Measurements from ENCODE around the gene CNTFR. TPM values are rescaled to one million over a fixed set of nuclear protein-coding genes. Genes with fewer than 3 reads are reported as not detected.
A peak's percentile ranks its signal among the peaks of the same experiment; 100 is the strongest.

The CNTFR gene
- total RNA-seq, 1 experiment from 2014 or later = not detected

- H3K27ac ChIP-seq = no peak overlapping the region
- H3K4me1 ChIP-seq (replicated peaks) = peaks cover 8% of the 10 kb centered on the region
- no peaks in the 10 kb centered on the region for H3K9me3 ChIP-seq (replicated peaks)
- H3K36me3 ChIP-seq = no peaks in the 10 kb centered on the region
- H3K4me3 ChIP-seq = no peak overlapping the region
- H3K27me3 ChIP-seq (replicated peaks) = no peaks in the 10 kb centered on the region
- DNase-seq (ENCODE audit: low read depth in 1 of 2, low spot score in 2 of 2) = no peak
Observed at GRCh38 chr9:34607331-34607730, 17.8 kb upstream of the CNTFR start.

GRCh38 chr9:34606905-34607304, 17.4 kb upstream of the CNTFR start:
- H3K27me3 ChIP-seq (replicated peaks) = no peaks in the 10 kb centered on the region

DNA sequence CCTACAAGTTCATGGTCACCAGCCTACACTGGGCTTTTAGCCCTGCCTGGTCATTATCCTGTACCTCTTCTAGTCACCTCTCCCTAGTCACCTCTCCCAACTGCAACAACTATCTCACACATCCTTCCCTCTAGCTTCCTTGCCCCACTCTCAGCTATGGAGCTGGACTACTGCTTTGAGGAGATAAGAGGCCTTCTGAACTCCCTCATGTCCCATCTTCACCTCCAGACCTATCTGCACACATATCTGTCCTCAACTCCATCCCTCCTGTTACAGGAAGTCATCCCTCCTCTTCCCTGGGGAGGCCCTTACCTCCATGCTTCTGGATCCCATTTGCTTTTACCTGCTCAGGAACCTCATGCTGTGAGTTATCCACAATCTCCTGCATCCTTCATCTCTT, 16.7 kb upstream of the CNTFR start:
- Histone ChIP-seq H3K4me3 (no peak overlapping the region), H3K36me3 (no peaks in the 10 kb centered on the region), H3K27ac (no peak overlapping the region), H3K27me3 (replicated peaks) (no peaks in the 10 kb centered on the region), H3K4me1 (replicated peaks) (peaks cover 2% of the 10 kb centered on the region), H3K9me3 (replicated peaks) (no peaks in the 10 kb centered on the region)
- DNase-seq (ENCODE audit: low read depth in 1 of 2, low spot score in 2 of 2) = no peak

More at GRCh38 chr9:34606905-34607304, 17.4 kb upstream of the CNTFR start:
- no peak for DNase-seq (ENCODE audit: low read depth in 1 of 2, low spot score in 2 of 2)
- Histone ChIP-seq H3K36me3 (no peaks in the 10 kb centered on the region), H3K27ac (no peak overlapping the region), H3K4me1 (replicated peaks) (peaks cover 6% of the 10 kb centered on the region), H3K9me3 (replicated peaks) (no peaks in the 10 kb centered on the region), H3K4me3 (no peak overlapping the region)

GRCh38 chr9:34603610-34604231, 14.2 kb upstream of the CNTFR start:
- DNase-seq (ENCODE audit: low read depth in 1 of 2, low spot score in 2 of 2) = peak; percentile 25 to 59
- Histone ChIP-seq H3K36me3 (no peaks in the 10 kb centered on the region), H3K4me1 (replicated peaks) (no peaks in the 10 kb centered on the region), H3K27ac (no peak overlapping the region), H3K27me3 (replicated peaks) (no peaks in the 10 kb centered on the region), H3K4me3 (no peak overlapping the region), H3K9me3 (replicated peaks) (no peaks in the 10 kb centered on the region)

GRCh38 chr9:34601937-34602573, 12.5 kb upstream of the CNTFR start:
- Histone ChIP-seq H3K4me3 (no peak overlapping the region), H3K9me3 (replicated peaks) (no peaks in the 10 kb centered on the region), H3K4me1 (replicated peaks) (no peaks in the 10 kb centered on the region), H3K27me3 (replicated peaks) (no peaks in the 10 kb centered on the region), H3K27ac (no peak overlapping the region), H3K36me3 (no peaks in the 10 kb centered on the region)
- DNase-seq (ENCODE audit: low read depth in 1 of 2, low spot score in 2 of 2) = no peak

- Histone ChIP-seq H3K4me1 (replicated peaks) (no peaks in the 10 kb centered on the region), H3K27me3 (replicated peaks) (no peaks in the 10 kb centered on the region)
- no peak for DNase-seq (ENCODE audit: low read depth in 1 of 2, low spot score in 2 of 2)
Observed at GRCh38 chr9:34600908-34601307, 11.4 kb upstream of the CNTFR start.

GRCh38 chr9:34599546-34599945, 10.0 kb upstream of the CNTFR start:
- H3K27ac ChIP-seq = no peak overlapping the region
- H3K4me1 ChIP-seq (replicated peaks) = no peaks in the 10 kb centered on the region
- no peaks in the 10 kb centered on the region for H3K27me3 ChIP-seq (replicated peaks)
- DNase-seq (ENCODE audit: low read depth in 1 of 2, low spot score in 2 of 2) = no peak
- no peak overlapping the region for H3K4me3 ChIP-seq
- no peaks in the 10 kb centered on the region for H3K9me3 ChIP-seq (replicated peaks)
- H3K36me3 ChIP-seq = no peaks in the 10 kb centered on the region

More at GRCh38 chr9:34600908-34601307, 11.4 kb upstream of the CNTFR start:
- H3K27ac ChIP-seq = no peak overlapping the region
- H3K36me3 ChIP-seq = no peaks in the 10 kb centered on the region
- H3K4me3 ChIP-seq = no peak overlapping the region
- H3K9me3 ChIP-seq (replicated peaks) = no peaks in the 10 kb centered on the region

GRCh38 chr9:34594177-34594576, 4.7 kb upstream of the CNTFR start:
- Histone ChIP-seq H3K27ac (no peak overlapping the region), H3K4me3 (no peak overlapping the region), H3K9me3 (replicated peaks) (no peaks in the 10 kb centered on the region), H3K27me3 (replicated peaks) (peaks cover 22% of the 10 kb centered on the region), H3K4me1 (replicated peaks) (no peaks in the 10 kb centered on the region), H3K36me3 (no peaks in the 10 kb centered on the region)
- DNase-seq (ENCODE audit: low read depth in 1 of 2, low spot score in 2 of 2) = no peak

DNA sequence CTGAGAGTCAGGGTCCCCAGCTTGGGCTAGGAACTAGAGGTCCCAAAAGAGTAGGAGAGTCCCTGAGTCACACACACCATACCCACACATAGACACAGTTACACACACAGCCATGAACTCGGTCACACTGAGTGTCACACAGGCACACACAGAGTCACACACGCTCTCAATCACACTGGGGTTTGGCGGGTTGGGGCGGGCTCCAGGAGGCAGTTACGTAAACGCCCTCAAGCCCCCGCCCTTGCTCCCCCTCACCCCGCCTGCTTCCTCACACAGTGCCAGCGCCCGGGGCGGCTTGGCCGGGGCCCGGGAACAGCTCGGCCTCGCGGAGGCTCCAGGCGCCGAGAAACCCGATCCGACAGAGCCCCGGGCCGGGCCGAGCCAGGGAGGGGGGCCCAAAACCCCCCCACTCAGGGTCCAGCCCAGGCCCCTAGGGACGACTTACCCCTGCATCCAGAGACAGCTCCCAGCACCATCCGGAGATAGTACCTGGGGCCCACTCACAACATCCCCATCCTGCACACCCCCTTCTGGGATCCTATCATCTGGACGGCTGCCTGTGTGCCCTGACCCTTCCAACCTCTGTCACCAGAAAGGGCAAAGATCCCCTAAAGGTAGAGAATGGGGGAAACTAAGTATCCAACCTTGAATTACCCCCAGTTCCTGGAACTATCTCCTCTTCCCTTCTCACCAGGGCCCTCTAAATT, 3.5 kb upstream of the CNTFR start:
- no peak overlapping the region for H3K27ac ChIP-seq
- H3K36me3 ChIP-seq = no peaks in the 10 kb centered on the region
- peaks cover 29% of the 10 kb centered on the region for H3K27me3 ChIP-seq (replicated peaks)
- no peaks in the 10 kb centered on the region for H3K9me3 ChIP-seq (replicated peaks)
- no peak for DNase-seq (ENCODE audit: low read depth in 1 of 2, low spot score in 2 of 2)
- H3K4me3 ChIP-seq = no peak overlapping the region
- no peaks in the 10 kb centered on the region for H3K4me1 ChIP-seq (replicated peaks)

DNA sequence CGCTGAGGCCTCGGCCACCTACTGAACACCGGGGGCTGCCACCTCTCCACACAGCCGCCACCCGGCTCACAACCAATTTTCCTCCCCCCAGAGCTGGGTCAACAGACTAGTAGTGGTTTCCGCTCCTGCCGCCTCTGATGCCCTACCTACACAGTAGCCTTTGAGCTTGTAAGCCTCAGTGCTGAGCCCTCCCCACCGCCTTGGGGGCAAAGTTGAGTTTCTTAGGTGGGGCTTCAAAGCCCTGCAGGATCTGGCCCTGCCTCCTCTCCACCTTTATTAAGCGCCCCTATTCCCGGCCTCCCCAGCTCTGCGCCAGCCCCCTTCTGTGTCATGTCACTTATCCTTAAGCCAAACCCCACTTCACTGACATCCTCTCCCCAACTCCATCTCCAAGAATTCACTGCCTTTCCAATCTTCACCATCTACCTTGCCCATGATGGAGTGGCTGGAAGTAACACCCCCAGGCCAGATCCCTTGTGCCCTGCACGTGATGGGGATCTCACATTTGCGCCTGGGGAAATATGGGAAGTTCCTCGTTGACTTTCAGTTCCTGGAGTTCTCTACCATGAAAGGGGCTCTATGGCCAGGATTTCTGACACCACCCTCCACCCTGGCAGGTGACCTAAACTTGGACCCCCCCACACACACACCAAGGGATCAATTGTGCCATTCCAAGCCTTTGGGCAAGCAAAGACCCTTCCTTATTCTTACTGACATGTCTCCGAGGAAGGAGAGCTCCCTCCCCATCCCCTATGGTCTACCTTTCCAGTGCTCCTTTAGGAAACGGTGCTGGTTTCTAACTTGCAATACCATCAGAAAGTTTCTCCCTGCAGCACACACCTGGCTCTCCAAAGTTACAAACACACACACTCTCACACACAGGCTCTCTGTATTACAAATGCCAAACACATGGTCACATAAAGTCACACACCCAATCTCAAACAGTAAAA, 2.7 kb upstream of the CNTFR start:
- peaks cover 33% of the 10 kb centered on the region for H3K27me3 ChIP-seq (replicated peaks)
- H3K9me3 ChIP-seq (replicated peaks) = no peaks in the 10 kb centered on the region
- no peak for DNase-seq (ENCODE audit: low read depth in 1 of 2, low spot score in 2 of 2)

GRCh38 chr9:34591248-34591916, 1.9 kb upstream of the CNTFR start:
- Histone ChIP-seq H3K27me3 (replicated peaks) (peaks cover 35% of the 10 kb centered on the region), H3K9me3 (replicated peaks) (no peaks in the 10 kb centered on the region), H3K36me3 (no peaks in the 10 kb centered on the region), H3K27ac (no peak overlapping the region), H3K4me1 (replicated peaks) (no peaks in the 10 kb centered on the region), H3K4me3 (no peak overlapping the region)
- peak; percentile 39 to 56 for DNase-seq (ENCODE audit: low read depth in 1 of 2, low spot score in 2 of 2)

More for the DNA sequence above, 2.7 kb upstream of the CNTFR start:
- H3K27ac ChIP-seq = no peak overlapping the region
- H3K36me3 ChIP-seq = no peaks in the 10 kb centered on the region
- no peaks in the 10 kb centered on the region for H3K4me1 ChIP-seq (replicated peaks)
- no peak overlapping the region for H3K4me3 ChIP-seq

DNA sequence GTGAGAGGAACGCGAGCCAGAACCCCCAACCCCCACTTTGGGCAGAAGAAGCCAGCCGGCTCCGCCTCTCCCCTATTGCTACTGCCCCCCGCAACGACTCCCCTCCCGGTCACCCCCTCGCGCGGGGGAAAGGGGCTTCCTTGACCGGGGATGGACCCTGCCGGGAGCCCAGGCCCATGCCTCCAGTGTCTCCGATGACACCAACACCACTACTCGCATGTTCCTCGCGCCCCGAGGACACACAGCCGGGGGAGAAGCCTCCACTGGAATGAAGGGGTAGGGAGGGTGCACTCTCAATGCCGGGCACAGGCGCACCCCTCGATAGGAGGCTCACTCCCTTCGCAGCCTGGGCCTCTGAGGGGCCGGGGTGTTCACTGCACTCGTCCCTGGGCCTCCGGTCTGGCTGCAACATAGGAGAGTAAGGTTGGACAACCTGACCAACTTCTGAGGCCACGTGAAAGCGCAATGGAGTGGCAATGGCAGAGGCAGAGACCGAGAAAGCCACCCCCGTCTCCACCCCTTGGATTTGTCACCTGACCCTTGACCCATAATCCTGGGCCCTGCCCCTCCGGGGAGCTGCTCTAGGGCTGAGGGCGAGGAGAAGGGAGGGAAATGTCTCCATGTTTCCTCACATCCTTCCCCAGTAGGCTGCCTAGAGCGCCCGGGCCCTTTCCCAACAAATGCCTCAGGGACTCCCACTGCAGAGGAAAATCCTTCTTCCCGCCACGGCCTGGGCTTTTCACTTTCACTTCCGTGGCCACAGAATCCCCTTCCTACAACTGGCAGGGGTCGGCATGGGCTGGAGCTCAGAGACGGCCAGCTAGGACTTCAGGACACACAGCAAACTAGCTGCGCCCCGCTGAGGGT, 1.1 kb upstream of the CNTFR start:
- no peaks in the 10 kb centered on the region for H3K4me1 ChIP-seq (replicated peaks)
- no peak overlapping the region for H3K4me3 ChIP-seq
- no peaks in the 10 kb centered on the region for H3K36me3 ChIP-seq
- no peaks in the 10 kb centered on the region for H3K9me3 ChIP-seq (replicated peaks)
- DNase-seq (ENCODE audit: low read depth in 1 of 2, low spot score in 2 of 2) = no peak
- no peak overlapping the region for H3K27ac ChIP-seq
- peaks cover 35% of the 10 kb centered on the region for H3K27me3 ChIP-seq (replicated peaks)
